H9 (cell line): ENCODE measurements around the gene PTOV1. TPM values are rescaled to one million over a fixed set of nuclear protein-coding genes. Genes with fewer than 3 reads are reported as not detected.

Experiments
- DNase-seq: peaks from one replicate; pipeline ENCODE4 v3.0.0-alpha.2; 2017
- H2AFZ ChIP-seq: one replicate; pipeline ENCODE4 v1.6.1; 2013; ENCODE audit warnings: mild to moderate bottlenecking, low read length, control low read depth, moderate library complexity
- H2AK5ac ChIP-seq: 2 replicates; pipeline ENCODE4 v1.6.1; 2013; ENCODE audit warnings: low read length, control low read depth, mixed read lengths; ENCODE audit not compliant: insufficient read length
- H2BK120ac ChIP-seq: one replicate; pipeline ENCODE4 v1.6.1; 2013; ENCODE audit warnings: low read depth, mild to moderate bottlenecking, low read length, control low read depth, inconsistent platforms; ENCODE audit not compliant: poor library complexity, severe bottlenecking
- H2BK12ac ChIP-seq: 2 replicates; pipeline ENCODE4 v1.6.1; 2013; ENCODE audit warnings: low read length, control low read depth, mixed read lengths, low read depth; ENCODE audit not compliant: insufficient read length
- H2BK15ac ChIP-seq: 2 replicates; pipeline ENCODE4 v1.6.1; 2013; ENCODE audit warnings: low read depth, low read length, control low read depth
- H2BK20ac ChIP-seq: one replicate; pipeline ENCODE4 v1.6.1; 2013; ENCODE audit warnings: low read depth, mild to moderate bottlenecking, low read length, control low read depth, inconsistent platforms; ENCODE audit not compliant: poor library complexity, severe bottlenecking
- H2BK5ac ChIP-seq: 2 replicates; pipeline ENCODE4 v1.6.1; 2013; ENCODE audit warnings: low read length, control low read depth, mixed read lengths; ENCODE audit not compliant: insufficient read length
- H3K14ac ChIP-seq: 2 replicates; pipeline ENCODE4 v1.6.1; 2013; ENCODE audit warnings: low read length, control low read depth; ENCODE audit not compliant: insufficient read depth
- H3K18ac ChIP-seq: 2 replicates; pipeline ENCODE4 v1.6.1; 2013; ENCODE audit warnings: low read depth, mild to moderate bottlenecking, mixed read lengths, low read length, control low read depth; ENCODE audit not compliant: insufficient read length
- H3K23ac ChIP-seq: 2 replicates; pipeline ENCODE4 v1.6.1; 2013; ENCODE audit warnings: low read length, control low read depth, mixed read lengths, low read depth; ENCODE audit not compliant: insufficient read length
- H3K23me2 ChIP-seq: 2 replicates; pipeline ENCODE4 v1.6.1; 2013; ENCODE audit warnings: low read depth, mild to moderate bottlenecking, mixed read lengths, low read length, control low read depth; ENCODE audit not compliant: insufficient read length, poor library complexity, severe bottlenecking
- H3K27ac ChIP-seq: 2 replicates; pipeline ENCODE4 v1.5.1; 2013; ENCODE audit warnings: low read length, control low read depth, mixed read lengths, low read depth; ENCODE audit not compliant: insufficient read length
- H3K27me3 ChIP-seq: 2 replicates; pipeline ENCODE4 v1.6.1; 2013; ENCODE audit warnings: low read length, control low read depth, inconsistent platforms; ENCODE audit not compliant: insufficient read depth
- H3K4ac ChIP-seq: 2 replicates; pipeline ENCODE4 v1.6.1; 2013; ENCODE audit warnings: low read depth, mild to moderate bottlenecking, control low read depth, inconsistent platforms, low read length, moderate library complexity
- H3K4me1 ChIP-seq: 2 replicates; pipeline ENCODE4 v1.6.1; 2013; ENCODE audit warnings: low read length, control low read depth, inconsistent platforms; ENCODE audit not compliant: insufficient read depth
- H3K4me2 ChIP-seq: 2 replicates; pipeline ENCODE4 v1.6.1; 2013; ENCODE audit warnings: low read length, control low read depth, mixed read lengths; ENCODE audit not compliant: insufficient read length, insufficient read depth
- H3K56ac ChIP-seq: 2 replicates; pipeline ENCODE4 v1.6.1; 2013; ENCODE audit warnings: low read depth, mild to moderate bottlenecking, mixed read lengths, low read length, control low read depth; ENCODE audit not compliant: insufficient read length
- H3K79me1 ChIP-seq: 2 replicates; pipeline ENCODE4 v1.6.1; 2013; ENCODE audit warnings: low read depth, mild to moderate bottlenecking, moderate library complexity, low read length, control low read depth, inconsistent platforms; ENCODE audit not compliant: insufficient read depth, poor library complexity, severe bottlenecking
- H3K79me2 ChIP-seq: 2 replicates; pipeline ENCODE4 v1.6.1; 2013; ENCODE audit warnings: low read length, control low read depth, inconsistent platforms; ENCODE audit not compliant: insufficient read depth
- H3K9ac ChIP-seq: 2 replicates; pipeline ENCODE4 v1.6.1; 2013; ENCODE audit warnings: low read length, control low read depth, mixed read lengths; ENCODE audit not compliant: insufficient read length; ENCODE audit errors: extremely low read depth
- H3K9me3 ChIP-seq: one replicate; pipeline ENCODE4 v1.6.1; 2013; ENCODE audit warnings: low read depth, low read length, inconsistent platforms; ENCODE audit not compliant: control insufficient read depth
- H3T11ph ChIP-seq: one replicate; pipeline ENCODE4 v1.6.1; 2013; ENCODE audit warnings: mild to moderate bottlenecking, low read length, control low read depth, inconsistent platforms
- H4K20me1 ChIP-seq: one replicate; pipeline ENCODE4 v1.6.1; 2013; ENCODE audit not compliant: control insufficient read depth, insufficient read length, insufficient read depth
- H4K5ac ChIP-seq: 2 replicates; pipeline ENCODE4 v1.6.1; 2013; ENCODE audit warnings: low read depth, mild to moderate bottlenecking, mixed read lengths, low read length, control low read depth; ENCODE audit not compliant: insufficient read length
- H4K8ac ChIP-seq: replicated peaks from 2 replicates; pipeline ENCODE4 v1.6.1; 2013; ENCODE audit warnings: low read length, control low read depth, mixed read lengths, low read depth; ENCODE audit not compliant: insufficient read length
- H4K91ac ChIP-seq: 2 replicates; pipeline ENCODE4 v1.6.1; 2013; ENCODE audit warnings: low read depth, mild to moderate bottlenecking, moderate library complexity, mixed read lengths, low read length, control low read depth; ENCODE audit not compliant: insufficient read length
- H3K27ac Mint-ChIP-seq, 3 experiments: 2 replicates in 2 of 3; 3 replicates in 1 of 3; pipeline ENCODE4 v1.8.0; 2020 to 2021; ENCODE audit warnings: mixed read lengths in 3 of 3, mild to moderate bottlenecking in 1 of 3, moderate library complexity in 1 of 3
- H3K27me3 Mint-ChIP-seq: 2 replicates; pipeline ENCODE4 v1.8.0; 2021; ENCODE audit warnings: low read depth, mild to moderate bottlenecking, moderate library complexity, mixed read lengths
- H3K36me3 Mint-ChIP-seq, 3 experiments: 2 replicates in 2 of 3; 3 replicates in 1 of 3; pipeline ENCODE4 v1.8.0; 2020 to 2021; ENCODE audit warnings: low read depth in 3 of 3, mixed read lengths in 3 of 3; ENCODE audit not compliant: insufficient read depth in 1 of 3
- H3K4me1 Mint-ChIP-seq, 2 experiments: 2 replicates each; pipeline ENCODE4 v1.8.0; 2020; ENCODE audit warnings: mixed read lengths in 2 of 2
- H3K4me3 Mint-ChIP-seq, 2 experiments: 2 replicates in 1 of 2; 3 replicates in 1 of 2; pipeline ENCODE4 v1.8.0; 2020 to 2021; ENCODE audit warnings: mild to moderate bottlenecking in 2 of 2, mixed read lengths in 2 of 2, moderate library complexity in 1 of 2
- H3K9me3 Mint-ChIP-seq, 2 experiments: 2 replicates in 1 of 2; 3 replicates in 1 of 2; pipeline ENCODE4 v1.8.0; 2020; ENCODE audit warnings: mild to moderate bottlenecking in 2 of 2, mixed read lengths in 2 of 2, moderate library complexity in 1 of 2
- CTCF ChIP-seq: fragments of 200-600 bp; sonication (generic); conservative IDR thresholded peaks from 3 replicates; pipeline ENCODE4 v1.8.0; 2021; ENCODE audit warnings: antibody characterized with exemption, mild to moderate bottlenecking
- WGBS: extraction: QIAGEN DNeasy Blood & Tissue Kit; methylation state at CpG from one replicate; pipeline ENCODE4 v1.1.7; 2013; ENCODE audit warnings: missing lambda C conversion rate, low lambda C conversion rate, mixed read lengths; ENCODE audit not compliant: insufficient read length; ENCODE audit errors: extremely low coverage; 5-methylcytosine and 5-hydroxymethylcytosine counted together
- total RNA-seq: library from RNA; stranded (reverse); gene quantifications from 2 replicates; pipeline ENCODE4 v1.2.1, GENCODE V29; 2021

Gene PTOV1
- total RNA-seq, 1 experiment from 2014 or later: 309 TPM

- no peak overlapping the region for H2AFZ ChIP-seq
- H3K79me1 ChIP-seq: no peaks in the 10 kb centered on the region
- peak; percentile 99 for DNase-seq
- H3K36me3 Mint-ChIP-seq: peaks cover 36 to 44% (median 43%) of the 10 kb centered on the region in 3 experiments
- H3K23ac ChIP-seq: no peak overlapping the region
- no peak overlapping the region for H2BK120ac ChIP-seq
- H3K79me2 ChIP-seq: no peaks in the 10 kb centered on the region; the same call in 1 of the 2 replicates
- no peak overlapping the region for H4K91ac ChIP-seq
- peak overlapping the region in 1 of 3 experiments; percentile 99; a peak in 5 of 7 replicates for H3K27ac Mint-ChIP-seq
- H3K27me3 ChIP-seq: no peaks in the 10 kb centered on the region
- H3K56ac ChIP-seq: peak overlapping the region; percentile 30
- peak overlapping the region; percentile 92 for H3K18ac ChIP-seq
- peaks cover 18 to 28% of the 10 kb centered on the region in 2 experiments for H3K4me1 Mint-ChIP-seq
- no peaks in the 10 kb centered on the region for H3K4me1 ChIP-seq
- peak overlapping the region; percentile 85 for H2BK5ac ChIP-seq
- H4K20me1 ChIP-seq: no peaks in the 10 kb centered on the region
- no peaks in the 10 kb centered on the region for H3K27me3 Mint-ChIP-seq
- peak overlapping the region; percentile 88 for H3K9ac ChIP-seq
- no peak for TF ChIP-seq CTCF
- no peak overlapping the region for H3K4me3 Mint-ChIP-seq
- H3K4me2 ChIP-seq: peak overlapping the region; percentile 78
- H4K8ac ChIP-seq: no peak overlapping the region
- H3T11ph ChIP-seq: no peak overlapping the region
- H3K4ac ChIP-seq: no peak overlapping the region
- no peaks in the 10 kb centered on the region for H3K9me3 ChIP-seq
- H3K14ac ChIP-seq: peak overlapping the region; percentile 89
- H4K5ac ChIP-seq: no peak overlapping the region
- H2AK5ac ChIP-seq: no peak overlapping the region
- no peaks in the 10 kb centered on the region for H3K9me3 Mint-ChIP-seq
- H3K23me2 ChIP-seq: peaks cover 11% of the 10 kb centered on the region
- no peak overlapping the region for H2BK15ac ChIP-seq
- no peak overlapping the region for H2BK20ac ChIP-seq
- H3K27ac ChIP-seq: peak overlapping the region; percentile 65
- WGBS: no CpG with 5 or more reads among the region's 41 CpGs
- H2BK12ac ChIP-seq: no peak overlapping the region
These were observed 27.2 kb downstream of the PTOV1 start for GRCh38 chr19:49877879-49878743.
